Measurements from ENCODE around the gene RMC1. TPM values are rescaled to one million over a fixed set of nuclear protein-coding genes. Genes with fewer than 3 reads are reported as not detected.
"Not testable (repeated sequence)": the region's sequence is repeated elsewhere in the genome, so short reads cannot be mapped to it uniquely, and the experiment has no call there.

Gene RMC1
- total RNA-seq, 1 donor from 2014 or later: 17.7 TPM

DNA sequence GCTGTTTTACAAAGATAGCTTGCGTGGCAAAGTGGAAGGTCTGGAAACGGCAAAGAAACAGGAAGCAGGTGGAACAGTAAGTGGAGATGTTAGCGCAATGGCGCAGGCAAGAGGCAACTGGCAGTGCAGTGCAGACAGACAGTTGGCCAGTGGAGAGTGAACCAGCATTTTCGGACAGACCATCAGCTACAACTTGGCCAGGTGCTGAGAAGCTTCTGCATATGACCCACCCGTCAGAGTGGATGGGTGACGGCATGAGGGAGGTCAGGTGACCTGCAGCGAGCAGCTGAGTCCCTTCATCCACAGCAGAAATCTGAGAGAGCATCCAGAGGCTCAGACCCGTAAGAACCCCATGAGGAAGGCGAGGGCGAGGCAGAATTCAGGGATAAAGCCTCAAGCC, 49.2 kb downstream of the RMC1 start:
- Histone ChIP-seq H3K27ac (no peak overlapping the region), H3K4me1 (peaks cover 4% of the 10 kb centered on the region), H3K36me3 (peaks cover 0 to 74% of the 10 kb centered on the region in 2 donors), H3K9me3 (no peaks in the 10 kb centered on the region), H3K4me3 (no peak overlapping the region), H3K27me3 (no peaks in the 10 kb centered on the region)
- TF ChIP-seq POLR2A (IDR thresholded peaks at IDR 0.05) (no peak), POLR2AphosphoS5 (IDR thresholded peaks at IDR 0.05; ENCODE audit: insufficient read depth in 1 of 2, low read depth in 1 of 2) (no peak)
- TF ChIP-seq, protein P1, sequence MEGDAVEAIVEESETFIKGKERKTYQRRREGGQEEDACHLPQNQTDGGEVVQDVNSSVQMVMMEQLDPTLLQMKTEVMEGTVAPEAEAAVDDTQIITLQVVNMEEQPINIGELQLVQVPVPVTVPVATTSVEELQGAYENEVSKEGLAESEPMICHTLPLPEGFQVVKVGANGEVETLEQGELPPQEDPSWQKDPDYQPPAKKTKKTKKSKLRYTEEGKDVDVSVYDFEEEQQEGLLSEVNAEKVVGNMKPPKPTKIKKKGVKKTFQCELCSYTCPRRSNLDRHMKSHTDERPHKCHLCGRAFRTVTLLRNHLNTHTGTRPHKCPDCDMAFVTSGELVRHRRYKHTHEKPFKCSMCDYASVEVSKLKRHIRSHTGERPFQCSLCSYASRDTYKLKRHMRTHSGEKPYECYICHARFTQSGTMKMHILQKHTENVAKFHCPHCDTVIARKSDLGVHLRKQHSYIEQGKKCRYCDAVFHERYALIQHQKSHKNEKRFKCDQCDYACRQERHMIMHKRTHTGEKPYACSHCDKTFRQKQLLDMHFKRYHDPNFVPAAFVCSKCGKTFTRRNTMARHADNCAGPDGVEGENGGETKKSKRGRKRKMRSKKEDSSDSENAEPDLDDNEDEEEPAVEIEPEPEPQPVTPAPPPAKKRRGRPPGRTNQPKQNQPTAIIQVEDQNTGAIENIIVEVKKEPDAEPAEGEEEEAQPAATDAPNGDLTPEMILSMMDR (IDR thresholded peaks at IDR 0.05): no peak
- DNase-seq (ENCODE audit: extremely low spot score in 2 of 2): no peak
- intact Hi-C loops (cut with DNase I): no loop called here

GRCh38 chr18:23553887-23554286, 50.6 kb downstream of the RMC1 start:
- H3K27ac ChIP-seq: no peak overlapping the region
- H3K27me3 ChIP-seq: no peaks in the 10 kb centered on the region
- TF ChIP-seq POLR2AphosphoS5 (IDR thresholded peaks at IDR 0.05; ENCODE audit: insufficient read depth in 1 of 2, low read depth in 1 of 2): no peak
- TF ChIP-seq POLR2A (IDR thresholded peaks at IDR 0.05): no peak
- TF ChIP-seq, protein P1 (IDR thresholded peaks at IDR 0.05): no peak
- intact Hi-C loops (cut with DNase I): no loop called here
- no peaks in the 10 kb centered on the region for H3K4me1 ChIP-seq
- DNase-seq (ENCODE audit: extremely low spot score in 2 of 2): no peak
- no peaks in the 10 kb centered on the region for H3K9me3 ChIP-seq
- no peak overlapping the region for H3K4me3 ChIP-seq
- H3K36me3 ChIP-seq: peaks cover 0 to 76% of the 10 kb centered on the region in 2 donors

DNA sequence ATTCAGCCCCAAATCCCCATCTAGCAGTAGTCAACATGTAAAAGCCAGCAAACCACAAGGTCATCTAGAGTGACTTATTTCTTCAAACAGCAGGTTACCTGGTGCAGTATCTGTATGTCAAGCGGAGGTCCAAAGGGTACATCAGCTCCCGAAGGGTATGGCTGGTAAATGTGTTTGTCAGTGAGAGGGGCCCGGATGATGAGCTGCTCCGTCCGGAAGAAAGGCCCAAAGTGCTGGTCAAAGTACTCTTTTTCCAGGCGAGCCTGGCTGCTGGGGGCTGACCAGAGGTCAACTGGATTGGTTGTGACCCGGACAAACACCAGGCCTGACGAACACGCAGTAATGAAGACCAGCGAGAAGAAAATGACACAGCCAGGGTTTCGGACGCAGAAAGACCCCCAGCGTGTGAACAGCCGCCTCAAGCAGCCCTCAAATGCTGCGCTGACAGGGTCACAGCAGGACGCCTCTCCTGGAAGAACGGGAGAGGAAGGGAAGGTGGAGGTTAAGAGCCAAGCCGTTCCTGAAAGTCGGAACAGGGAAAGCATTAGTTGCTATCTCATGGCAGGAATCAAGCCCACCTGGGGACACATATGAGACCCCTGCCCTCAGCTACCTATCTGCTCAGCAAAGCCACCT, 53.0 kb downstream of the RMC1 start:
- DNase-seq (ENCODE audit: extremely low spot score in 2 of 2): no peak
- peaks cover 0 to 91% of the 10 kb centered on the region in 2 donors for H3K36me3 ChIP-seq
- no peaks in the 10 kb centered on the region for H3K27me3 ChIP-seq
- intact Hi-C loops (cut with DNase I): no loop called here
- H3K4me1 ChIP-seq: no peaks in the 10 kb centered on the region
- H3K9me3 ChIP-seq: no peaks in the 10 kb centered on the region
- TF ChIP-seq, protein P1 (IDR thresholded peaks at IDR 0.05): no peak
- TF ChIP-seq POLR2AphosphoS5 (IDR thresholded peaks at IDR 0.05; ENCODE audit: insufficient read depth in 1 of 2, low read depth in 1 of 2): no peak
- TF ChIP-seq POLR2A (IDR thresholded peaks at IDR 0.05): no peak
- no peak overlapping the region for H3K4me3 ChIP-seq
- H3K27ac ChIP-seq: no peak overlapping the region

GRCh38 chr18:23557511-23557910, 54.2 kb downstream of the RMC1 start:
- H3K27me3 ChIP-seq; DNase-seq (ENCODE audit: extremely low spot score in 2 of 2); H3K4me1 ChIP-seq: not testable (repeated sequence)

GRCh38 chr18:23560186-23560585, 56.9 kb downstream of the RMC1 start:
- DNase-seq (ENCODE audit: extremely low spot score in 2 of 2): no peak
- Histone ChIP-seq H3K27me3 (no peaks in the 10 kb centered on the region), H3K9me3 (no peaks in the 10 kb centered on the region), H3K4me1 (no peaks in the 10 kb centered on the region), H3K27ac (no peak overlapping the region), H3K4me3 (no peak overlapping the region), H3K36me3 (peaks cover 0 to 58% of the 10 kb centered on the region in 2 donors)
- intact Hi-C loops (cut with DNase I): no loop called here
- TF ChIP-seq POLR2AphosphoS5 (IDR thresholded peaks at IDR 0.05; ENCODE audit: insufficient read depth in 1 of 2, low read depth in 1 of 2) (no peak), POLR2A (IDR thresholded peaks at IDR 0.05) (no peak)
- TF ChIP-seq, protein P1 (IDR thresholded peaks at IDR 0.05): no peak

More at GRCh38 chr18:23557511-23557910, 54.2 kb downstream of the RMC1 start:
- H3K27ac ChIP-seq; intact Hi-C loops (cut with DNase I); H3K9me3 ChIP-seq; H3K4me3 ChIP-seq: not testable (repeated sequence)
- peaks cover 0 to 80% of the 10 kb centered on the region in 2 donors for H3K36me3 ChIP-seq
